SK-N-MC (cell line): ENCODE data around the gene CCDC127.

ENCODE experiments used
- EZH2 ChIP-seq: fragments of 200-600 bp; sonication (generic); IDR thresholded peaks from one replicate; pipeline ENCODE4 v1.6.1; 2017; ENCODE audit warnings: antibody characterized with exemption
- POLR2AphosphoS5 ChIP-seq: IDR thresholded peaks from 2 replicates; pipeline ENCODE4 v1.6.1; 2012; ENCODE audit warnings: mild to moderate bottlenecking, low read depth, low read length, borderline replicate concordance

DNA sequence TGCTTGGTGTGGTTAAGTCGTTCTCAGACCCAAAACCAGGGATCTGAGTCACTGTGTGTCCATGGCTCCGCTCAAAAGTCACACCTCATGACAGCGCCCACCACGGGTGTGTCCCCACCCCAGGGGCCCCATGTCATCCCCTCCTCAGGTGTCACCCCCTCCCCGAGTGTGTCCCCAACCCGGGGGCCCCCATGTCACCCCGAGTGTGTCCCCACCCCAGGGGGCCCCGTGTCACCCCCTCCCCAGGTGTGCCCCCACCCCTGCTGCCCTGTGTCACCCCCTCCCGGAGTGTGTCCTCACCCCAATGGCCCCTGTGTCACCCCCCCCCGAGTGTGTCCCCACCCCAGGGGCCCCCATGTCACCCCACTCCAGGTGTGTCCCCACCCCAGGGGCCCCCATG is 21.6 kb downstream of the CCDC127 start:
- TF ChIP-seq EZH2 = no peak
- no peak for TF ChIP-seq POLR2AphosphoS5
